GM21515 (cell line): ENCODE measurements around the gene AGPS.
"Not testable (repeated sequence)": the region's sequence is repeated elsewhere in the genome, so short reads cannot be mapped to it uniquely, and the experiment has no call there.

Experiments used
- ATAC-seq: cut with Tn5 transposase; IDR thresholded peaks from one replicate; pipeline ENCODE4 v1.9.1; 2021; ENCODE audit not compliant: unreplicated experiment

AGPS gene

GRCh38 chr2:177392373-177393202, at the start of gene AGPS:
Gene AGPS (plus strand): TSS chr2:177392773. CDS start chr2:177392790, 17 bp downstream.
- peak; percentile 88 for ATAC-seq

GRCh38 chr2:177343773-177344172, 48.8 kb upstream of the AGPS start:
- ATAC-seq, result no peak

- ATAC-seq, result no peak
Measured at GRCh38 chr2:177344316-177344715, 48.3 kb upstream of the AGPS start.

- ATAC-seq, result no peak
Measured at GRCh38 chr2:177346192-177346591, 46.4 kb upstream of the AGPS start.

GRCh38 chr2:177347570-177347969, 45.0 kb upstream of the AGPS start:
- no peak for ATAC-seq

- ATAC-seq, result no peak
Measured at GRCh38 chr2:177348118-177348654, 44.4 kb upstream of the AGPS start.

GRCh38 chr2:177348733-177349693, 43.6 kb upstream of the AGPS start:
- ATAC-seq, result no peak

- ATAC-seq, result not testable (repeated sequence)
Measured at GRCh38 chr2:177350624-177351023, 41.9 kb upstream of the AGPS start.

GRCh38 chr2:177351121-177351520, 41.5 kb upstream of the AGPS start:
- not testable (repeated sequence) for ATAC-seq

- no peak for ATAC-seq
Measured at GRCh38 chr2:177352441-177353186, 40.0 kb upstream of the AGPS start.

- no peak for ATAC-seq
Measured at GRCh38 chr2:177353187-177353478, 39.4 kb upstream of the AGPS start.

- not testable (repeated sequence) for ATAC-seq
Measured at GRCh38 chr2:177354541-177354940, 38.0 kb upstream of the AGPS start.

GRCh38 chr2:177355874-177356273, 36.7 kb upstream of the AGPS start:
- no peak for ATAC-seq

GRCh38 chr2:177359836-177360595, 32.6 kb upstream of the AGPS start:
- ATAC-seq, result no peak

- ATAC-seq, result no peak
Measured at GRCh38 chr2:177362499-177362898, 30.1 kb upstream of the AGPS start.

- no peak for ATAC-seq
Measured at GRCh38 chr2:177363332-177363731, 29.2 kb upstream of the AGPS start.

- not testable (repeated sequence) for ATAC-seq
Measured at GRCh38 chr2:177365764-177366163, 26.8 kb upstream of the AGPS start.

GRCh38 chr2:177368023-177368422, 24.6 kb upstream of the AGPS start:
- ATAC-seq, result not testable (repeated sequence)

GRCh38 chr2:177379354-177379753, 13.2 kb upstream of the AGPS start:
- ATAC-seq, result no peak

- ATAC-seq, result no peak
Measured at GRCh38 chr2:177380181-177380580, 12.4 kb upstream of the AGPS start.
